ENCODE data around the gene TTLL6.
"Not testable (repeated sequence)": the region's sequence is repeated elsewhere in the genome, so short reads cannot be mapped to it uniquely, and the experiment has no call there.

TTLL6 gene

DNA sequence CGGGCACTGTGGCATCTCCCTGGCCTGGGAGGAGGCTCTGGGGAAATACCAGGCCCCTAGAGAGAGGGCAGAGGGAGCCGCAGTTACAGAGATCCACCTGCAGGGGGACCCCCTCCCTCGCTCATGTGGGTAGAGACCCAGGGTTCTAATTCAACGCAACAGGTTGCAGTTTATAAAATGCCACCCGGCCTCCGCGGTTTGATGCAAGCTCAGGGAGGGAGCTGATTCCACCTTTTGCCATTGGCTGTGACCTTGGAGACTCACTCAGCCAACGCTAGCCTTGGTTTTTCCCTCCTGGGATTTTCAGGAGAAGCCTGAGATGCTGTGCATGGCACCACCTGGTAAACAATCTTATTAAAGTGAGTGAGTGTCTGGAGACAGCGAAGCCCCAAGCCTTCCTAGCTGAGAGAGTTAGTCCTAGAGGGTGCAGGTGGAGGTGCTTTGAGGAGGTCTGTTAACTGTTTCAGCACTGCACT lies 12.1 kb downstream of the TTLL6 start:
- Histone ChIP-seq H3K9me2 (replicated peaks; ENCODE audit: control insufficient read depth, low read length) (no peaks in the 10 kb centered on the region), H3K79me2 (ENCODE audit: control insufficient read depth, low read length) (no peaks in the 10 kb centered on the region), H3K27me3 (ENCODE audit: control insufficient read depth, low read length) (peaks cover 6% of the 10 kb centered on the region), H3K4me1 (ENCODE audit: control insufficient read depth, low read length) (no peaks in the 10 kb centered on the region), H3K27ac (ENCODE audit: low read depth, low read length) (no peak overlapping the region), H3K9me3 (ENCODE audit: control insufficient read depth, insufficient read depth, low read length) (no peaks in the 10 kb centered on the region), H4K20me1 (ENCODE audit: control insufficient read depth, insufficient read depth, low read depth, low read length) (no peaks in the 10 kb centered on the region), H3K4me3 (ENCODE audit: low read length) (no peak overlapping the region), H3K4me2 (ENCODE audit: low read length) (no peak overlapping the region), H3K36me3 (ENCODE audit: control insufficient read depth, low read length) (no peaks in the 10 kb centered on the region), H3F3A (ENCODE audit: control insufficient read depth, insufficient read depth) (no peaks in the 10 kb centered on the region)
- TF ChIP-seq EZH2phosphoT487 (IDR thresholded peaks at IDR 0.05; ENCODE audit: borderline replicate concordance, low read length), result no peak
- TF ChIP-seq, protein P1, sequence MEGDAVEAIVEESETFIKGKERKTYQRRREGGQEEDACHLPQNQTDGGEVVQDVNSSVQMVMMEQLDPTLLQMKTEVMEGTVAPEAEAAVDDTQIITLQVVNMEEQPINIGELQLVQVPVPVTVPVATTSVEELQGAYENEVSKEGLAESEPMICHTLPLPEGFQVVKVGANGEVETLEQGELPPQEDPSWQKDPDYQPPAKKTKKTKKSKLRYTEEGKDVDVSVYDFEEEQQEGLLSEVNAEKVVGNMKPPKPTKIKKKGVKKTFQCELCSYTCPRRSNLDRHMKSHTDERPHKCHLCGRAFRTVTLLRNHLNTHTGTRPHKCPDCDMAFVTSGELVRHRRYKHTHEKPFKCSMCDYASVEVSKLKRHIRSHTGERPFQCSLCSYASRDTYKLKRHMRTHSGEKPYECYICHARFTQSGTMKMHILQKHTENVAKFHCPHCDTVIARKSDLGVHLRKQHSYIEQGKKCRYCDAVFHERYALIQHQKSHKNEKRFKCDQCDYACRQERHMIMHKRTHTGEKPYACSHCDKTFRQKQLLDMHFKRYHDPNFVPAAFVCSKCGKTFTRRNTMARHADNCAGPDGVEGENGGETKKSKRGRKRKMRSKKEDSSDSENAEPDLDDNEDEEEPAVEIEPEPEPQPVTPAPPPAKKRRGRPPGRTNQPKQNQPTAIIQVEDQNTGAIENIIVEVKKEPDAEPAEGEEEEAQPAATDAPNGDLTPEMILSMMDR (IDR thresholded peaks at IDR 0.05; ENCODE audit: low read depth, low read length, poor library complexity, severe bottlenecking), result peak; percentile 92

DNA sequence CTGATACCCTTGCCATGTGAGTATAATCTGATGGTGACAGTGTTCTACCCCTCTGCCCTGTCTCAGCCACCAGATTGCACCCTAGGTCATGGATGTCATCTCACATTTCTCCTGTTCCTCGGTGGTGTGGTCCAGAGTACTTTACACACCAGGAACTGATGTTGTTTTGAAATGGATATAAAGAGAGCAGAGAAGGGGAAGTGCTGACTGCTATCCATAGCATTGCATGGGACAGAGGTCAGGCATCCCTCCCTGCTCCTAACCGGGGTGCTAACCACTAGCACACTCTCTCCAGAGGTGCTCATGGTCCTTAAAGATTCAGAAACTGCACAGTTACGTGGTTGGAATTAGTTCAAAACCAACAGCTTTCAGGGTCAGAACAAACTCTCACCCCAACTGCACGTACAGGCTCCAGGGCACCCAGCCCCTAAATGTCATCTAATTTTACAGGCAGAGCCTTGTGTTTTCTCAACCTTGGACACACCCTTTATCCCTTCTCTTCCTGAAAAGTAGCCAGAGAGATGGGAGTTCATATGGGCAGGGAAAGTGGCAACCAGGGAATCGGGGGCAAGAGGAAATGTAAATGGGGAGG lies 16.3 kb downstream of the TTLL6 start:
- Histone ChIP-seq H3F3A (ENCODE audit: control insufficient read depth, insufficient read depth) (no peaks in the 10 kb centered on the region), H3K27ac (ENCODE audit: low read depth, low read length) (no peak overlapping the region), H3K79me2 (ENCODE audit: control insufficient read depth, low read length) (no peaks in the 10 kb centered on the region), H3K4me3 (ENCODE audit: low read length) (no peak overlapping the region), H3K4me1 (ENCODE audit: control insufficient read depth, low read length) (no peaks in the 10 kb centered on the region), H3K36me3 (ENCODE audit: control insufficient read depth, low read length) (no peaks in the 10 kb centered on the region), H3K27me3 (ENCODE audit: control insufficient read depth, low read length) (peaks cover 8% of the 10 kb centered on the region), H4K20me1 (ENCODE audit: control insufficient read depth, insufficient read depth, low read depth, low read length) (no peaks in the 10 kb centered on the region), H3K4me2 (ENCODE audit: low read length) (no peak overlapping the region), H3K9me2 (replicated peaks; ENCODE audit: control insufficient read depth, low read length) (no peaks in the 10 kb centered on the region), H3K9me3 (ENCODE audit: control insufficient read depth, insufficient read depth, low read length) (no peaks in the 10 kb centered on the region)
- no peak for TF ChIP-seq EZH2phosphoT487 (IDR thresholded peaks at IDR 0.05; ENCODE audit: borderline replicate concordance, low read length)
- TF ChIP-seq, protein P1 (IDR thresholded peaks at IDR 0.05; ENCODE audit: low read depth, low read length, poor library complexity, severe bottlenecking), result no peak

DNA sequence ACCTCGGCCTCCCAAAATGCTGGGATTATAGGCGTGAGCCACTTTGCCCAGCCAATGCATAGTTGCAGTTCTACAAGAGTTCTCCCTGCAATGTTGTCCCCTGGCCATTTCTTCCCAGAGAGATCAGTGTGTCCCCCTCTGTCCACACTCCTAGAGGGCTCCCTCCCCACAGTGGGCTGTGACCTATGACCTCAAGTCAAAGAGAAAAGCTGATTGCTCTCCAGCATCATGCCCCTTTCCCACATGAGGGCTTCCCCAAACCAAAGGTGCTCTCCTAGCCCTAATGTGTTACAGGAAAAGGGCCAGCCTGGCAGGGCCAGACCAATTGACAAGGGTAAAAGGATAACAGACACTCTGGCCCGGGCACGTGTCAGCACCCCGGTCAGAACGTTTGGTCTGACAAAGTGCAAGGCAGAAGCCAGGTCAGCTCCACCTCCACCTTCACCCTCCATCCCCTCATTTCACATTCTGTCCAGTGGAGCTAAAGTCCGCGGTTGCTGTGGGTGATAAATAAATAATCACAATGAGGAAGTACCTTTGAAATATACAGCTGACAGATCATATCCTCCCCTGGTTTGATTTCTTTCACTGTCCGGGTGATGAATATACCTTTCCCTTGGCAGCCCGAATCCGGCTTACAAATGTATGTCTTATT lies 17.8 kb downstream of the TTLL6 start:
- Histone ChIP-seq H3K79me2 (ENCODE audit: control insufficient read depth, low read length) (no peaks in the 10 kb centered on the region), H3K4me3 (ENCODE audit: low read length) (no peak overlapping the region), H3F3A (ENCODE audit: control insufficient read depth, insufficient read depth) (no peaks in the 10 kb centered on the region), H3K36me3 (ENCODE audit: control insufficient read depth, low read length) (no peaks in the 10 kb centered on the region), H4K20me1 (ENCODE audit: control insufficient read depth, insufficient read depth, low read depth, low read length) (no peaks in the 10 kb centered on the region), H3K27me3 (ENCODE audit: control insufficient read depth, low read length) (peaks cover 8% of the 10 kb centered on the region), H3K9me2 (replicated peaks; ENCODE audit: control insufficient read depth, low read length) (no peaks in the 10 kb centered on the region), H3K4me1 (ENCODE audit: control insufficient read depth, low read length) (no peaks in the 10 kb centered on the region), H3K27ac (ENCODE audit: low read depth, low read length) (no peak overlapping the region), H3K4me2 (ENCODE audit: low read length) (no peak overlapping the region), H3K9me3 (ENCODE audit: control insufficient read depth, insufficient read depth, low read length) (no peaks in the 10 kb centered on the region)
- TF ChIP-seq, protein P1 (IDR thresholded peaks at IDR 0.05; ENCODE audit: low read depth, low read length, poor library complexity, severe bottlenecking), result no peak
- TF ChIP-seq EZH2phosphoT487 (IDR thresholded peaks at IDR 0.05; ENCODE audit: borderline replicate concordance, low read length), result no peak

DNA sequence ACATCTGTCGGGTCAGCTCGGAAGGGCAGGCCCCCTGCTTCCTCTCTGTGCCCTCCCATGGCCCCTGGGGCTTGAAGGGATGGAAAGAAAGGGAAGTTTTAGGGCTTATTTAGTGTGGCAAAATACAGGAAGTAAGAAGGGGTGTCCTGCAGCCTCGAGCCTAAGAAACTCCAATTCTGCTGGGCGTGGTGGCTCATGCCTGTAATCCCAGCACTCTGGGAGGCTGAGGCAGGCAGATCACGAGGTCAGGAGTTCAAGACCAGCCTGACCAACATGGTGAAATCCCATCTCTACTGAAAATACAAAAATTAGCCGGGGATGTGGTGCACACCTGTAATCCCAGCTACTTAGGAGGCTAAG lies 20.9 kb downstream of the TTLL6 start:
- peaks cover 18% of the 10 kb centered on the region for H3K27me3 ChIP-seq (ENCODE audit: control insufficient read depth, low read length)
- not testable (repeated sequence) for H3K9me2 ChIP-seq (replicated peaks; ENCODE audit: control insufficient read depth, low read length); H3K36me3 ChIP-seq (ENCODE audit: control insufficient read depth, low read length); H4K20me1 ChIP-seq (ENCODE audit: control insufficient read depth, insufficient read depth, low read depth, low read length); H3K9me3 ChIP-seq (ENCODE audit: control insufficient read depth, insufficient read depth, low read length); H3F3A ChIP-seq (ENCODE audit: control insufficient read depth, insufficient read depth); H3K4me1 ChIP-seq (ENCODE audit: control insufficient read depth, low read length); H3K27ac ChIP-seq (ENCODE audit: low read depth, low read length); H3K79me2 ChIP-seq (ENCODE audit: control insufficient read depth, low read length); H3K4me2 ChIP-seq (ENCODE audit: low read length); H3K4me3 ChIP-seq (ENCODE audit: low read length)

All from DOHH2 (cell line).